Measurements from ENCODE around the gene RLF.

DNA sequence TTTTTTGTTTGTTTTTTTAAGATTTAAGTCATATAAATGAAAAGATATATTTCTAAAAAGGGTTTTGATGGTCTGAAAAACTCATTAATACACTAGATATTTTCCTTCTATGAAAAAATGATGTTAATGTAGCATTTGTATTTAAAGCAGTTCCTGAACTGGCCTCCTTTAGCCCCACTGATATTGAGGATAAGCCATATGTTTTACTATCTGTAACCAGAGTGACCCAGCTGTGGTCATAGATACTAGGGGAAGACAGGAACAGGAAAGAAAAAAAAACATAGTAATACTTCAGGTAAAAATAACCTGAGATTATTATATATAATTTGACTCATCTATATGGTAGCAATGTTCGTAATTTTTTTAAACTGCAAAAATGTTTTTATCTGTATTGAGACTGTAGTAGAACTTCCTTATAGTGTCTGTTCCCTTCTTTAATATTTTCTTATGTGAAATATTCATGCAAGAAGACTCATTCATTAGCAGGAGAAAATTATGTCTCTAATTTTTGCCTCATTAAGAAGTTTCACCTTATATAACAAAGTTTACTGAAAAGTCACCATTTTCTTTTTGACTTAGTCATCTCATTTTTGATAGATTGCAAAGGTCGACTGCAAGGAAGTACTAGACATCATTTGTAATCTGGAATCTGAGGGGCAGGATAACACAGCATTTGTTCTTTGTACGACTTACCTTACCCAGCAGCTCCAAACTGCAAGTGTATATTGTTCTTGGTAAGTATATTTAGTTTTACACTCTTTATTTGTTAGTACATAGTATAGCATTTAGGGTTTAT lies 61.0 kb downstream of the RLF start:
- TF ChIP-seq, protein P1, sequence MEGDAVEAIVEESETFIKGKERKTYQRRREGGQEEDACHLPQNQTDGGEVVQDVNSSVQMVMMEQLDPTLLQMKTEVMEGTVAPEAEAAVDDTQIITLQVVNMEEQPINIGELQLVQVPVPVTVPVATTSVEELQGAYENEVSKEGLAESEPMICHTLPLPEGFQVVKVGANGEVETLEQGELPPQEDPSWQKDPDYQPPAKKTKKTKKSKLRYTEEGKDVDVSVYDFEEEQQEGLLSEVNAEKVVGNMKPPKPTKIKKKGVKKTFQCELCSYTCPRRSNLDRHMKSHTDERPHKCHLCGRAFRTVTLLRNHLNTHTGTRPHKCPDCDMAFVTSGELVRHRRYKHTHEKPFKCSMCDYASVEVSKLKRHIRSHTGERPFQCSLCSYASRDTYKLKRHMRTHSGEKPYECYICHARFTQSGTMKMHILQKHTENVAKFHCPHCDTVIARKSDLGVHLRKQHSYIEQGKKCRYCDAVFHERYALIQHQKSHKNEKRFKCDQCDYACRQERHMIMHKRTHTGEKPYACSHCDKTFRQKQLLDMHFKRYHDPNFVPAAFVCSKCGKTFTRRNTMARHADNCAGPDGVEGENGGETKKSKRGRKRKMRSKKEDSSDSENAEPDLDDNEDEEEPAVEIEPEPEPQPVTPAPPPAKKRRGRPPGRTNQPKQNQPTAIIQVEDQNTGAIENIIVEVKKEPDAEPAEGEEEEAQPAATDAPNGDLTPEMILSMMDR (IDR thresholded peaks at IDR 0.05; ENCODE audit: low read length) = no peak
- no peak for TF ChIP-seq EZH2 (optimal IDR thresholded peaks at IDR 0.05; ENCODE audit: low read depth, low read length)
- TF ChIP-seq EZH2phosphoT487 (IDR thresholded peaks at IDR 0.05; ENCODE audit: low read length) = no peak

Measured in MM.1S (cell line).